ENCODE results near the gene IDH1.
"Not testable (repeated sequence)": the region's sequence is repeated elsewhere in the genome, so short reads cannot be mapped to it uniquely, and the experiment has no call there.

IDH1 gene

GRCh38 chr2:208256192-208256782 lies 1.4 kb upstream of the IDH1 start:
- DNase-seq: no peak

GRCh38 chr2:208255557-208256106 lies 761 bp upstream of the IDH1 start:
- DNase-seq: no peak

- DNase-seq: peak; percentile 96
These were observed 577 bp downstream of the IDH1 start for GRCh38 chr2:208254118-208254870.

GRCh38 chr2:208253600-208254117 lies 1.2 kb downstream of the IDH1 start:
- DNase-seq: no peak

GRCh38 chr2:208252716-208253492 lies 2.0 kb downstream of the IDH1 start:
- no peak for DNase-seq

GRCh38 chr2:208251098-208251497 lies 3.8 kb downstream of the IDH1 start:
- DNase-seq: no peak

GRCh38 chr2:208250388-208250787 lies 4.5 kb downstream of the IDH1 start:
- DNase-seq: no peak

GRCh38 chr2:208249296-208249695 lies 5.6 kb downstream of the IDH1 start:
- no peak for DNase-seq

- DNase-seq: no peak
These were observed 6.3 kb downstream of the IDH1 start for GRCh38 chr2:208248601-208249000.

GRCh38 chr2:208245746-208246145 lies 9.1 kb downstream of the IDH1 start:
- DNase-seq: no peak

GRCh38 chr2:208244422-208244821 lies 10.4 kb downstream of the IDH1 start:
- no peak for DNase-seq

- DNase-seq: no peak
These were observed 14.2 kb downstream of the IDH1 start for GRCh38 chr2:208240619-208241209.

- no peak for DNase-seq
These were observed 14.9 kb downstream of the IDH1 start for GRCh38 chr2:208239770-208240493.

GRCh38 chr2:208235860-208236259 lies 19.0 kb downstream of the IDH1 start:
- no peak for DNase-seq

GRCh38 chr2:208234786-208235185 lies 20.1 kb downstream of the IDH1 start:
- no peak for DNase-seq

- DNase-seq: no peak
These were observed 26.4 kb downstream of the IDH1 start for GRCh38 chr2:208228476-208228875.

- DNase-seq: no peak
These were observed 27.2 kb downstream of the IDH1 start for GRCh38 chr2:208227581-208228232.

GRCh38 chr2:208224802-208225201 lies 30.1 kb downstream of the IDH1 start:
- DNase-seq: no peak

- no peak for DNase-seq
These were observed 32.5 kb downstream of the IDH1 start for GRCh38 chr2:208222351-208222750.

- DNase-seq: not testable (repeated sequence)
These were observed 33.0 kb downstream of the IDH1 start for GRCh38 chr2:208221873-208222272.

- no peak for DNase-seq
These were observed 44.0 kb downstream of the IDH1 start for GRCh38 chr2:208210688-208211451.

Data from islet precursor cell (in vitro differentiated cells).